ENCODE results near the gene CBLIF. TPM values are rescaled to one million over a fixed set of nuclear protein-coding genes. Genes with fewer than 3 reads are reported as not detected.

The CBLIF gene
- total and polyA plus RNA-seq, 2 donors (not counting 1 experiment from before 2014, with no cell fraction given): not detected

DNA sequence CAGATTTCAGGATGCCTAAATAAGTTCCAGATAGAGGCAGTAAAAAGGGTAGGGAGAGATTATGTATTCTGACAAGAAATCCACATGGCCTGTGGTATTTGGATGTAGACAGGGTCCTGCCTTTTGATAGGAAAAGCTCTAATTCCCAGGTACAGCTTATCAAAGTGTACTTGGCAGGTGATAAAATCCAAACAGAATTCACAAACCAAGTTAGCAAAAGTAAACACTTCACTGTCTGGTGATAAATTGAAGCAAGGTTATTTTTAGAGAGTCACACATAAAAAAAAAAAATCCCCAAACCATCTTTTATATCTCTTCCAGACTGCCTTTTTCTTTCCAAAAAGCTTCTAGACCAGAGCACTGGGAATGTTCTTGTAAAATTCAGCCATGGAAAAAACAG lies 5.7 kb downstream of the CBLIF start:
- no peak overlapping the region for H3K4me3 ChIP-seq (replicated peaks in 1 of 4; ENCODE audit: control extremely low read depth in 1 of 4, insufficient read depth in 1 of 4, low read depth in 3 of 4, low read length in 4 of 4)
- H2AFZ ChIP-seq (ENCODE audit: low read length): no peak overlapping the region

GRCh38 chr11:59833602-59834001 lies 11.7 kb downstream of the CBLIF start:
- Histone ChIP-seq H4K20me1 (ENCODE audit: control insufficient read depth, extremely low read depth, insufficient read depth, low read length) (no peaks in the 10 kb centered on the region), H3K4me1 (ENCODE audit: control insufficient read depth, extremely low read depth, insufficient read depth, low read length) (no peaks in the 10 kb centered on the region), H3K9ac (ENCODE audit: insufficient read depth, low read length) (no peak overlapping the region)

More for the DNA sequence above, 5.7 kb downstream of the CBLIF start:
- no peaks in the 10 kb centered on the region for H3K4me1 ChIP-seq (ENCODE audit: control insufficient read depth, extremely low read depth, insufficient read depth, low read length)
- H3K9ac ChIP-seq (ENCODE audit: insufficient read depth, low read length): no peak overlapping the region
- no peaks in the 10 kb centered on the region for H4K20me1 ChIP-seq (ENCODE audit: control insufficient read depth, extremely low read depth, insufficient read depth, low read length)
- H3K27me3 ChIP-seq (ENCODE audit: control insufficient read depth, insufficient read depth, low read length): no peaks in the 10 kb centered on the region
- no peaks in the 10 kb centered on the region for H3K79me2 ChIP-seq (ENCODE audit: control insufficient read depth, insufficient read depth, low read length)
- H3K36me3 ChIP-seq (ENCODE audit: control insufficient read depth, insufficient read depth, low read length): no peaks in the 10 kb centered on the region
- DNase-seq (ENCODE audit: low read depth in 2 of 2): no peak
- H3K27ac ChIP-seq (ENCODE audit: insufficient read depth, low read length): no peak overlapping the region
- H3K9me3 ChIP-seq (ENCODE audit: control insufficient read depth, insufficient read depth, low read depth, low read length): no peaks in the 10 kb centered on the region
- TF ChIP-seq EZH2 (IDR thresholded peaks at IDR 0.05; ENCODE audit: low read length, missing control alignments) (no peak), CTCF (conservative IDR thresholded peaks at IDR 0.05 in 1 of 2, IDR thresholded peaks at IDR 0.05 in 1 of 2; ENCODE audit: low read depth in 1 of 2, low read length in 2 of 2) (no peak)
- no peak overlapping the region for H3K4me2 ChIP-seq (ENCODE audit: extremely low read depth, insufficient read depth, low read length)

DNA sequence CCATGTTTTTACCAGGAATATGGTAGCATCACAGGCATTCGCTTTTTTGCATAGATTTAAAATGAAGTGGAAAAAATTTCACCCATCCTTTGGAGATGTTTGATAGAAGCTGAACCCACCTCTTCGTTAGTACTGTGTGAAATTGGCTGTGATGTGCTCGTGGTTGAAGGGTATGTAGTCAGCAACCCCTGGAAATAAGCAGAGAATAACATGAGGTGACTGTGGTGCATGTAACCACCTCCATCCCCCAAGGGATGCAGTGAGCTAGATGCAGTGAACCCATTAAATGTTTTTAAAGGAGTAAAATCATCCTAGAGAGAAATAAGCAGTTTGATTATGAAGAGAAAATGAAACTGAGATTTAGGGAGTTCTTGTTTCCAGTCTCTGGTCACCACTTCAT lies 15.9 kb downstream of the CBLIF start:
- H4K20me1 ChIP-seq (ENCODE audit: control insufficient read depth, extremely low read depth, insufficient read depth, low read length): no peaks in the 10 kb centered on the region
- no peaks in the 10 kb centered on the region for H3K9me3 ChIP-seq (ENCODE audit: control insufficient read depth, insufficient read depth, low read depth, low read length)
- no peak overlapping the region for H2AFZ ChIP-seq (ENCODE audit: low read length)
- H3K27me3 ChIP-seq (ENCODE audit: control insufficient read depth, insufficient read depth, low read length): no peaks in the 10 kb centered on the region
- no peaks in the 10 kb centered on the region for H3K79me2 ChIP-seq (ENCODE audit: control insufficient read depth, insufficient read depth, low read length)
- no peak for TF ChIP-seq CTCF (conservative IDR thresholded peaks at IDR 0.05 in 1 of 2, IDR thresholded peaks at IDR 0.05 in 1 of 2; ENCODE audit: low read depth in 1 of 2, low read length in 2 of 2)
- TF ChIP-seq EZH2 (IDR thresholded peaks at IDR 0.05; ENCODE audit: low read length, missing control alignments): no peak
- no peak for DNase-seq (ENCODE audit: low read depth in 2 of 2)
- no peak overlapping the region for H3K9ac ChIP-seq (ENCODE audit: insufficient read depth, low read length)
- no peaks in the 10 kb centered on the region for H3K4me1 ChIP-seq (ENCODE audit: control insufficient read depth, extremely low read depth, insufficient read depth, low read length)
- no peak overlapping the region for H3K27ac ChIP-seq (ENCODE audit: insufficient read depth, low read length)
- no peak overlapping the region for H3K4me3 ChIP-seq (replicated peaks in 1 of 4; ENCODE audit: control extremely low read depth in 1 of 4, insufficient read depth in 1 of 4, low read depth in 3 of 4, low read length in 4 of 4)
- H3K4me2 ChIP-seq (ENCODE audit: extremely low read depth, insufficient read depth, low read length): no peak overlapping the region
- H3K36me3 ChIP-seq (ENCODE audit: control insufficient read depth, insufficient read depth, low read length): no peaks in the 10 kb centered on the region

More at GRCh38 chr11:59833602-59834001, 11.7 kb downstream of the CBLIF start:
- TF ChIP-seq EZH2 (IDR thresholded peaks at IDR 0.05; ENCODE audit: low read length, missing control alignments): no peak
- TF ChIP-seq CTCF (conservative IDR thresholded peaks at IDR 0.05 in 1 of 2, IDR thresholded peaks at IDR 0.05 in 1 of 2; ENCODE audit: low read depth in 1 of 2, low read length in 2 of 2): no peak
- Histone ChIP-seq H2AFZ (ENCODE audit: low read length) (no peak overlapping the region), H3K79me2 (ENCODE audit: control insufficient read depth, insufficient read depth, low read length) (no peaks in the 10 kb centered on the region), H3K27ac (ENCODE audit: insufficient read depth, low read length) (no peak overlapping the region), H3K27me3 (ENCODE audit: control insufficient read depth, insufficient read depth, low read length) (no peaks in the 10 kb centered on the region), H3K4me3 (replicated peaks in 1 of 4; ENCODE audit: control extremely low read depth in 1 of 4, insufficient read depth in 1 of 4, low read depth in 3 of 4, low read length in 4 of 4) (no peak overlapping the region), H3K9me3 (ENCODE audit: control insufficient read depth, insufficient read depth, low read depth, low read length) (no peaks in the 10 kb centered on the region), H3K4me2 (ENCODE audit: extremely low read depth, insufficient read depth, low read length) (no peak overlapping the region), H3K36me3 (ENCODE audit: control insufficient read depth, insufficient read depth, low read length) (no peaks in the 10 kb centered on the region)
- DNase-seq (ENCODE audit: low read depth in 2 of 2): no peak
